Prostate gland (tissue), 2 donors: Measurements from ENCODE around the gene GRIN2A.

Source experiments
- POLR2A ChIP-seq: fragments of 450-650 bp; IDR thresholded peaks from one replicate; pipeline ENCODE4 v1.6.1; 2016; ENCODE audit warnings: antibody characterized with exemption, mild to moderate bottlenecking
- POLR2AphosphoS5 ChIP-seq: sonication (generic); formaldehyde crosslinking; IDR thresholded peaks from one replicate; pipeline ENCODE4 v1.6.1; 2017; ENCODE audit warnings: antibody characterized with exemption
- TF ChIP-seq, protein P1 (sequence below), 4 experiments: fragments of 200-600 bp in 2 of 4; fragments of 450-650 bp in 2 of 4; sonication (generic) in 2 of 4; IDR thresholded peaks; 1 replicate in 3 of 4; 2 replicates in 1 of 4; pipeline ENCODE4 v1.5.1; 2016 to 2019; ENCODE audit warnings: antibody characterized with exemption in 4 of 4, mild to moderate bottlenecking in 2 of 4, moderate library complexity in 2 of 4

DNA sequence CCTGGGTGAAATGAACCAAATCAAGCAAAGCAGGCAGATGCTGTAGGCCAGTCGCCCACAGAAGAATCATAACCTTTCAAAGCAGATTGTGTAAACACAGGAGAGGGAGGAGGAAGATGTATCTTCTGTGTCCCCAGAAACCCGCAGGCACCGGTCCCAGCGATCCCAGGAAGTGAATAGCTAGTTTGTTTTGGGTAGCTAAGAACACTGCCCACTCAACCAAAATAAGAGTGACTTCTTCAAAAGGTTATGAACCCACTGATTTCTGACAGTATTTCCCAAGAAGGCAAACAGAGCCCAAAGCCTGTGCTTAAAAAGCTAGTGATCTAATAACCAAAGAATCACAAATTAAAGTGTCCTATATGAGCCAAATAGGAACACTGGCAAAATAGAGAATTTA is 67.8 kb downstream of the GRIN2A start:
- TF ChIP-seq, protein P1, sequence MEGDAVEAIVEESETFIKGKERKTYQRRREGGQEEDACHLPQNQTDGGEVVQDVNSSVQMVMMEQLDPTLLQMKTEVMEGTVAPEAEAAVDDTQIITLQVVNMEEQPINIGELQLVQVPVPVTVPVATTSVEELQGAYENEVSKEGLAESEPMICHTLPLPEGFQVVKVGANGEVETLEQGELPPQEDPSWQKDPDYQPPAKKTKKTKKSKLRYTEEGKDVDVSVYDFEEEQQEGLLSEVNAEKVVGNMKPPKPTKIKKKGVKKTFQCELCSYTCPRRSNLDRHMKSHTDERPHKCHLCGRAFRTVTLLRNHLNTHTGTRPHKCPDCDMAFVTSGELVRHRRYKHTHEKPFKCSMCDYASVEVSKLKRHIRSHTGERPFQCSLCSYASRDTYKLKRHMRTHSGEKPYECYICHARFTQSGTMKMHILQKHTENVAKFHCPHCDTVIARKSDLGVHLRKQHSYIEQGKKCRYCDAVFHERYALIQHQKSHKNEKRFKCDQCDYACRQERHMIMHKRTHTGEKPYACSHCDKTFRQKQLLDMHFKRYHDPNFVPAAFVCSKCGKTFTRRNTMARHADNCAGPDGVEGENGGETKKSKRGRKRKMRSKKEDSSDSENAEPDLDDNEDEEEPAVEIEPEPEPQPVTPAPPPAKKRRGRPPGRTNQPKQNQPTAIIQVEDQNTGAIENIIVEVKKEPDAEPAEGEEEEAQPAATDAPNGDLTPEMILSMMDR (IDR thresholded peaks at IDR 0.05), result no peak
- TF ChIP-seq POLR2AphosphoS5 (no peak), POLR2A (no peak)
